Prostate gland (tissue), 2 donors: ENCODE data around the gene CD86.

Source experiments
- CTCF ChIP-seq, 4 experiments: fragments of 200-600 bp in 2 of 4; fragments of 450-650 bp in 2 of 4; sonication (generic) in 2 of 4; IDR thresholded peaks; 1 replicate in 3 of 4; 2 replicates in 1 of 4; pipeline ENCODE4 v1.5.1; 2016 to 2019; ENCODE audit warnings: antibody characterized with exemption in 4 of 4, mild to moderate bottlenecking in 2 of 4, moderate library complexity in 2 of 4
- POLR2AphosphoS5 ChIP-seq: sonication (generic); formaldehyde crosslinking; IDR thresholded peaks from one replicate; pipeline ENCODE4 v1.6.1; 2017; ENCODE audit warnings: antibody characterized with exemption

- no peak for TF ChIP-seq CTCF (IDR thresholded peaks at IDR 0.05)
- TF ChIP-seq POLR2AphosphoS5 = no peak
Measured at GRCh38 chr3:122105626-122106025, 50.5 kb downstream of the CD86 start.
